K562 (cell line): ENCODE data around the gene MYOZ1. TPM values are rescaled to one million over a fixed set of nuclear protein-coding genes. Genes with fewer than 3 reads are reported as not detected.

Experiments
- ATAC-seq: fragments of 200-7000 bp; cut with Tn5 transposase; 3 replicates; pipeline ENCODE4 v1.9.1; 2020; ENCODE audit warnings: moderate library complexity
- BruUV-seq: library from RNA; stranded (reverse); fragments of 400-500 nt; replicated peaks from 2 replicates; lab custom pipeline; 2021; lab: Mats Ljungman, UMichigan
- CTCF ChIA-PET: fragments of 300-600 bp; formaldehyde crosslinking; extraction: SDS; loops from one replicate; lab custom pipeline; 2021; ENCODE audit warnings: low intra/inter-chr PET ratio; lab: Yijun Ruan, JAX
- POLR2A ChIA-PET: fragments of 300-600, 350-650 bp; sonication (Branson Sonifier 250); formaldehyde crosslinking; extraction: SDS; loops from one replicate; lab custom pipeline; 2021; ENCODE audit warnings: antibody characterized with exemption, inconsistent platforms; lab: Yijun Ruan, JAX
- DNase-seq, 4 experiments: peaks; one replicate each; pipeline versions ENCODE4 v3.0.0 to v3.0.0-alpha.2; 2011 to 2018; ENCODE audit warnings: low spot score in 3 of 4, mixed read lengths in 3 of 4; ENCODE audit errors: extremely low read depth in 1 of 4
- FAIRE-seq: peaks from 2 replicates; lab custom pipeline; 2011; peaks lifted over from hg19 to GRCh38; lab: Jason Lieb, UNC
- H2AFZ ChIP-seq: 2 replicates; pipeline ENCODE4 v1.6.0; 2011; ENCODE audit warnings: low read depth, low read length, control low read depth, inconsistent platforms
- H3K27ac ChIP-seq: fragments of 200-600 bp; 3 replicates; pipeline ENCODE4 v1.8.0; 2011; ENCODE audit warnings: low read depth, mild to moderate bottlenecking, control low read depth, inconsistent platforms, low read length, moderate library complexity, mixed read lengths; ENCODE audit errors: extremely low read depth
- H3K27me3 ChIP-seq, 2 experiments: fragments of 300-600 bp in 1 of 2; 2 replicates in 1 of 2; 3 replicates in 1 of 2; pipeline versions ENCODE4 v1.6.0 to v1.8.0; 2011; ENCODE audit warnings: inconsistent platforms in 2 of 2, low read length in 2 of 2, mild to moderate bottlenecking in 1 of 2, mixed read lengths in 1 of 2, moderate library complexity in 1 of 2; ENCODE audit not compliant: control insufficient read depth in 2 of 2, insufficient read depth in 2 of 2
- H3K36me3 ChIP-seq: fragments of 300-600 bp; 3 replicates; pipeline ENCODE4 v1.8.0; 2011; ENCODE audit warnings: mild to moderate bottlenecking, low read length, inconsistent platforms; ENCODE audit not compliant: control insufficient read depth, insufficient read depth
- H3K4me1 ChIP-seq, 2 experiments: fragments of 200-600 bp in 1 of 2; replicated peaks in 1 of 2; 2 replicates in 1 of 2; 3 replicates in 1 of 2; pipeline versions ENCODE4 v1.5.1 to v1.8.0; 2011; ENCODE audit warnings: inconsistent platforms in 2 of 2, low read length in 2 of 2, mild to moderate bottlenecking in 1 of 2, mixed read lengths in 1 of 2, moderate library complexity in 1 of 2; ENCODE audit not compliant: control insufficient read depth in 2 of 2, insufficient read depth in 2 of 2
- H3K4me2 ChIP-seq: 2 replicates; pipeline ENCODE4 v1.6.1; 2011; ENCODE audit warnings: low read length, control low read depth, inconsistent platforms, mixed read lengths; ENCODE audit not compliant: insufficient read depth
- H3K4me3 ChIP-seq: fragments of 200-600 bp; sonication (generic), shearing (Covaris generic); 2 replicates; pipeline ENCODE4 v1.5.1; 2016; ENCODE audit warnings: control low read depth, inconsistent platforms
- H3K79me2 ChIP-seq: fragments of 200-600 bp; 3 replicates; pipeline ENCODE4 v1.8.0; 2011; ENCODE audit warnings: low read length, inconsistent platforms; ENCODE audit not compliant: control insufficient read depth, insufficient read depth
- H3K9ac ChIP-seq, 2 experiments: 2 replicates each; pipeline versions ENCODE4 v1.6.0 to v1.6.1; 2011; ENCODE audit warnings: low read depth in 2 of 2, low read length in 2 of 2, control low read depth in 1 of 2, inconsistent platforms in 1 of 2, mild to moderate bottlenecking in 1 of 2, mixed read lengths in 1 of 2; ENCODE audit not compliant: insufficient read depth in 1 of 2
- H3K9me1 ChIP-seq: one replicate; pipeline ENCODE4 v1.6.0; 2011; ENCODE audit warnings: inconsistent platforms, mild to moderate bottlenecking, low read length, moderate library complexity; ENCODE audit not compliant: control insufficient read depth, insufficient read depth
- H3K9me3 ChIP-seq: replicated peaks from 2 replicates; pipeline ENCODE4 v1.5.1; 2011; ENCODE audit warnings: low read depth, low read length, inconsistent platforms; ENCODE audit not compliant: control insufficient read depth, insufficient read depth
- H4K20me1 ChIP-seq: replicated peaks from 2 replicates; pipeline ENCODE4 v1.6.1; 2011; ENCODE audit warnings: low read length, inconsistent platforms, mixed read lengths; ENCODE audit not compliant: control insufficient read depth, insufficient read depth
- CBX1 ChIP-seq: sonication (generic); IDR thresholded peaks from 2 replicates; pipeline ENCODE4 v1.6.1; 2016; ENCODE audit warnings: antibody characterized with exemption, low read depth, mild to moderate bottlenecking
- KDM4B ChIP-seq, 2 experiments: fragments of 450-650 bp in 1 of 2; sonication (generic) in 1 of 2; IDR thresholded peaks; 2 replicates each; pipeline ENCODE4 v1.6.1; 2016 to 2017; ENCODE audit warnings: borderline replicate concordance in 2 of 2, antibody characterized with exemption in 1 of 2, low read depth in 1 of 2, mild to moderate bottlenecking in 1 of 2
- L3MBTL2 ChIP-seq: fragments of 450-650 bp; IDR thresholded peaks from 2 replicates; pipeline ENCODE4 v1.6.1; 2016; ENCODE audit warnings: mild to moderate bottlenecking, moderate library complexity
- MLX ChIP-seq, 2 experiments: fragments of 450-650 bp in 1 of 2; sonication (generic) in 1 of 2; formaldehyde crosslinking; conservative IDR thresholded peaks; 2 replicates each; pipeline versions ENCODE4 v1.4.0 to v1.8.1; 2020 to 2022; ENCODE audit warnings: mild to moderate bottlenecking in 1 of 2, missing genetic modification reagents in 1 of 2
- SIX5 ChIP-seq, 2 experiments: IDR thresholded peaks; 2 replicates each; pipeline ENCODE4 v1.6.1; 2011; ENCODE audit warnings: low read length in 2 of 2, borderline replicate concordance in 1 of 2, low read depth in 1 of 2, mild to moderate bottlenecking in 1 of 2, moderate library complexity in 1 of 2; ENCODE audit not compliant: insufficient read depth in 1 of 2
- TSHZ1 ChIP-seq: fragments of 250-450 bp; sonication (Bioruptor Pico); IDR thresholded peaks from 2 replicates; pipeline ENCODE4 v1.4.0; 2020; ENCODE audit warnings: mild to moderate bottlenecking, moderate library complexity
- ZNF121 ChIP-seq: sonication (generic); formaldehyde crosslinking; conservative IDR thresholded peaks from 2 replicates; pipeline ENCODE4 v1.8.0; 2022; ENCODE audit warnings: missing genetic modification reagents
- ZNF764 ChIP-seq: fragments of 250-450 bp; sonication (Bioruptor Pico); IDR thresholded peaks from 2 replicates; pipeline ENCODE4 v1.4.0; 2020; ENCODE audit warnings: low read depth, mild to moderate bottlenecking, moderate library complexity
- WGBS: fragments of 100-300 bp; shearing (Covaris generic); methylation state at CpG from one replicate; pipeline ENCODE4 v1.1.6; 2016; ENCODE audit warnings: low coverage, mixed read lengths; ENCODE audit not compliant: insufficient coverage; ENCODE audit errors: missing lambda C conversion rate; 5-methylcytosine and 5-hydroxymethylcytosine counted together
- in situ Hi-C: fragments of 300-500 bp; cut with MboI; formaldehyde crosslinking; loops from 4 replicates; pipeline ENCODE4 v1.15.0; 2018; ENCODE audit warnings: inconsistent platforms, mixed read lengths
- intact Hi-C: fragments of 100-400 bp; cut with micrococcal nuclease; formaldehyde crosslinking; loops from 2 replicates; pipeline ENCODE4 v1.14.2; 2022
- polyA plus RNA-seq, 8 experiments: library from polyadenylated mRNA; depleted of rRNA in 4 of 8; stranded (reverse) in 5 of 8; unstranded in 3 of 8; fragments of >200 nt; fragmentation: Nextera tagmentation in 2 of 8; fragmentation: Illumina TruSeq in 1 of 8; extraction: Ambion mirVana in 2 of 8; extraction: Trizol in 1 of 8; gene quantifications; 2 replicates each; pipeline versions ENCODE4 v1.2.1 to v1.2.3, GENCODE V29; 2011 to 2014; ENCODE audit warnings: inconsistent platforms in 1 of 8, missing spikeins in 1 of 8
- total RNA-seq, 7 experiments: library from RNA; depleted of rRNA in 6 of 7; stranded (reverse); fragments of >200 nt in 6 of 7; fragmentation: Illumina TruSeq in 2 of 7; extraction: Trizol in 2 of 7; gene quantifications; 2 replicates each; pipeline versions ENCODE4 v1.2.1 to v1.2.3, GENCODE V29; 2011 to 2021; ENCODE audit warnings: low replicate concordance in 1 of 7

MYOZ1 gene
- total and polyA plus RNA-seq, 9 of the 15 experiments (the other 6 are each of a cell fraction or from before 2014, with no cell fraction given): 0.03 to 0.18 (median 0.07) TPM; not detected in 5

DNA sequence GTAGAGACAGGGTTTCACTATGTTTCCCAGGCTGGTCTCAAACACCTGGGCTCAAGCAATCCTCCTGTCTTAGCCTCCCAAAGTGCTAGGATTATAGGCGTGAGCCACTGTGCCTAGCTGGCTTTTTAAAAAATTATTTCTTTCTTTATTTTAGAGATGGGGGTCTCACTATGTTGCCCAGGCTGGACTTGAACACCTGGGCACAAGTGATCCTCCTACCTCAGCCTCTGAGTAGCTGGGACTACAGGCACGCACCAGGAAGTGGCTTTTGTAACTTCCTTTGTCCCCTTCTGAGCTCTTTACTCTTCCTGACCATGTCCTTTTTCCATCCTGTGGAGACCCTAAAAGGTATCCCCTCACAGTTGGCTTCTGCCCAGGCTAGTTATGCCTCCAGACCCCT, 2.1 kb upstream of the MYOZ1 start:
- Histone ChIP-seq H3K79me2 (no peaks in the 10 kb centered on the region), H2AFZ (no peak overlapping the region), H3K27ac (no peak overlapping the region), H3K9me1 (no peaks in the 10 kb centered on the region), H3K4me3 (no peak overlapping the region), H3K4me2 (no peak overlapping the region), H3K4me1 (peaks cover 8 to 20% of the 10 kb centered on the region in 2 experiments), H3K9ac (no peak overlapping the region; a peak in 1 of 4 replicates), H3K27me3 (peaks cover 12 to 14% of the 10 kb centered on the region in 2 experiments; a peak in 4 of 5 replicates), H3K36me3 (no peaks in the 10 kb centered on the region), H3K9me3 (no peaks in the 10 kb centered on the region), H4K20me1 (no peaks in the 10 kb centered on the region; the same call in 1 of the 2 replicates)
- ATAC-seq (no peak), DNase-seq (no peak), FAIRE-seq (no peak)
- in situ Hi-C loops (loop anchor here (5.0 kb wide), 2 partner anchors 116 to 391 kb away; partner anchors contain the start of gene MRPS16), intact Hi-C loops (loop anchor here (5.0 to 10.0 kb wide), 2 partner anchors 239 to 396 kb away; partner anchors contain the start of gene DNAJC9)
- TF ChIP-seq TSHZ1 (CRISPR knock-in tag) (no peak), L3MBTL2 (no peak), ZNF121 (CRISPR knock-in tag) (peak; percentile 26; the same call in 1 of the 2 replicates), ZNF764 (CRISPR knock-in tag) (no peak), KDM4B (IDR thresholded peaks at IDR 0.05; ENCODE audit: borderline replicate concordance in 2 of 2, low read depth in 1 of 2) (0 out of 4 replicates have a peak, but pooled peaks of 1 of the 2 experiments have one; percentile 21), MLX (CRISPR knock-in tag; conservative IDR thresholded peaks at IDR 0.05) (no peak), SIX5 (IDR thresholded peaks at IDR 0.05; ENCODE audit: borderline replicate concordance in 1 of 2, insufficient read depth in 1 of 2, low read depth in 1 of 2, low read length in 2 of 2) (no peak), CBX1 (no peak)
- 52% methylated on average over 2 of the region's 2 CpGs for WGBS
- no TSS peak for BruUV-seq
- POLR2A ChIA-PET: interaction anchor here (1.0 to 1.1 kb wide), 4 partner anchors 112 to 128 kb away, joined by 3 to 4 read pairs (median 3); a partner anchor contains a TSS
- CTCF ChIA-PET: interaction anchor here (0.6 to 5.2 kb wide), 3 partner anchors 113 to 479 kb away, joined by 3 to 140 read pairs (median 13); no protein-coding TSS in a partner anchor
